HG03066 (cell line): ENCODE data around the gene TRIM23.
"Not testable (repeated sequence)": the region's sequence is repeated elsewhere in the genome, so short reads cannot be mapped to it uniquely, and the experiment has no call there.

Experiments used
- ATAC-seq: cut with Tn5 transposase; IDR thresholded peaks from one replicate; pipeline ENCODE4 v1.9.1; 2021; ENCODE audit warnings: low read depth; ENCODE audit not compliant: unreplicated experiment

TRIM23 gene

DNA sequence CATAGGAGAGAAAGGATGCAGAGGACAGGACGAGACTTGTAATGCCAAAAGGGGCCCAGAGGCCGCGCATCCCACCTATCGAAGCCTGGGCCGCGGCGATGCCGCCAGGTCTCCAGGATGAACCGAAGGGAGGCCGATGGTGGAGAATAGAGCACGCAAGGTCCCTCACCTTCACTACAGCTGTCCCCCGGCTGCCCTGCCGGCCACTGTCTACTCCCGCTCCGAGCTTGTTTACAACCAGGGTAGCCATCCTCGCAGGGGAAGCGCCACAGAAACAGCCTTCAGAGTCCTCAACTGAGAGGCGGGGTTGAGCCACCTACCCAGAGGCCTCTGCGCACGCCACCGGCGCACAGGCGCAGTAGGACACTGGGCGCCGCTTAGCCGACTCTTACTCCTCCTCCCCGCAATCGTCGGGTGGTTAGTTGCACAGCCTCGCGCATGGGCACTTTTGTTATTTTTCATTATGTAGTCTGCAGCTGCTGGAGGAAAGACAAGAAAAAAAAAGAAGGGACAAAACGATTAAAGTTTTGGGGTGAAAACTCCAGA is at the start of gene TRIM23:
Gene TRIM23 (minus strand): TSS at position 309 of the 546 bp plus-strand sequence. CDS start 59 bp downstream, at position 250.
- peak; percentile 95 for ATAC-seq

DNA sequence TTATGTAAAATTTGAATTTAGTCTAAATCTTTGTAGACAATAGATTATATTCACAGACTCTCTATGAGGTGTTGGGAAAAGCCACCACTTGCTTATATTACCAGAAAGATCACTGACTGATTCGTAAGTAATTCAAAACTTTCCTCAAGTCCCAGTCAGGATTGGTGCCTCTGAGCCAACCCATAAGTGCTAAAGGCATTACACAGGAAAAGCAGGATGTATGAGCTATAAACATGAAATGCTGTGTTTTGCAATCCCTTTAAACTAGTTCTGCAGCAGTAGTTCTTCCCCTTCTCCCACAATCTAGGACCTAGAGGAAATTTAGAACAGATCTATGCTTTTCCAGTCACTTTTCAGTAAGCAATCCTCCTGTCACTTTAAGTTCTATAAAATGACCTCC is 48.7 kb upstream of the TRIM23 start:
- ATAC-seq: no peak

DNA sequence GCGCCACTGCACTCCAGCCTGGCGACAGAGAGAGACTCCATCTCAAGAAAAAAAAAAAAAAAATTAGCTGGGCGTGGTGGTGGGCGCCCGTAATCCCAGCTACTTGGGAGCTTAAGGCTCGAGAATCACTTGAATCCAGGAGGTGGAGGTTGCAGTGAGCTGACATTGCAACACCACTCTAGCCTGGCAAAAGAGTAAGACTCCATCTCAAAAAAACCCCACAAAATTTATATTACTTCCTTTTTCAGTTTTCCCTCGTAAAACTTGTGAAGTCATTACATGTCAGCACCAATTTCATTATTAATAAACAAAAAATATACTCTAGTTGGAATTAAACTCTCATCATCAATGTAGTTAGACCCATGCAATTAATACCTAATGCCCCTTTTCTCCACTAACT is 44.6 kb upstream of the TRIM23 start:
- ATAC-seq: no peak

DNA sequence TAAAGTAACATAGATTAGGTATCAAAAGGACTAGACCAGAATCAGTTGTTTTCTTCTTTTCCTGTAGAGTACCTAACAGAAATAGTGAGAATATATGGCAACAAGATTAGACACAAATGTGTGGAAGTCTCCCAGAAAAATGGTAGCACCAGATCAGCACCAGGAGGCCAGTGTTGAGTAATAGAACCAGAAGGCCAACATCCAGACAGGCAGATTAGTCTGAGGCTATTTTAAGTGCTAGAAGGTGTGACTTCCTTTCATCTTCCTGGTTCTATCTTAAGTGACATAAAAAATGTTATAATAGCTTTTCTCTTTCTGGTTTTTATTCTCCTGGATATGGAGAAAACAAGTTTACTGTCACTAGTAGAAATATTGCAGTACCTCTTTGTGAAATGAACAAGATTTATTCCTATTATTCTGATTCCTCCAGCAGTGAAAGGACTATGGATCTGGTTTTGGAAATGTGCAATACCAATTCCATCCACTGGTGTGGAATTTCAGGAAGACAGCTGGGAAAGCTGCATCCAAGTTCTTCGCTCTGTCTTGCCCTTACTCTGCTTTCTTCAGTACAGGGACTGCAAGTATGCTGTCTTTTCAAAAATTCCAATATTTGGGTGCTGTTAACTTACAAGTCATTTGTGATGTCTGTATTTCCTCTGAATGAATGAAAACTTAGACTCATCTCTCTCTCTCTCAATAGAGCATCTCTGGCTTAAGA is 39.8 kb upstream of the TRIM23 start:
- no peak for ATAC-seq

DNA sequence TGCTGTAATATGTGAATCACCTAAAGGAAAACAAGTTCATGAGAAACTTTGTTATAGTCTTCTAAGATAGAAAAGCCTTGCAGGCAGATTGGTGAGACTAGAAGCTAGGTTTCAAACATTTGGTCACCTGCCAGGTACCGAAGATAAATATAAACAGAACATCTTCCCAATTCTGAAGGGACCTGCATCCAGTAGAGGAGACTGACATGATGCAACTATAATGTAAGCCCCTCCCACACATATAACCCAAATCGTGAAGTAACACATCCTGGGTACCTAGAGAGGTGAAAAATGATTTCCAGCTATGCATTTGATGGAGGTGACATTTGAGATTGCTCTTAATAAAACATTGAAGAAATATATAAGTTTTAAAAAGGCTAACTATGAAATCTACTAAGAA is 30.6 kb upstream of the TRIM23 start:
- ATAC-seq: no peak

DNA sequence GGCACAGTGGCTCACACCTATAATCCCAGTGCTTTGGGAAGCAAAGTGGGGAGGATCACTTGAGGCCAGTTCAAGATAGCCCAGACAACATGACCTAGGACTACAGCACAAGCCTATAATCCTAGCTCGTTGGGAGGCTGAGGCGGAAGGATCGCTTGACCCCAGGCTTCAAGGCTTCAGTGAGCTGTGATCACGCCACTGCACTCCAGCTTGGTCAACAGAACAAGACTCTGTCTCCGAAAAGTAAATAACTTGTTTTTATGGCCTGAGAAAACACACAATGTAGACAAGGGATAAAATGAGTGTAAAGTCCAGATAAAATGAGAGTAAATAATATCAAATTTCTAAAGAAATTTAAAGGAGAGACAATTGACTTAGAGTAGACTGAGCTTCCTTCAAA is 27.0 kb upstream of the TRIM23 start:
- no peak for ATAC-seq

DNA sequence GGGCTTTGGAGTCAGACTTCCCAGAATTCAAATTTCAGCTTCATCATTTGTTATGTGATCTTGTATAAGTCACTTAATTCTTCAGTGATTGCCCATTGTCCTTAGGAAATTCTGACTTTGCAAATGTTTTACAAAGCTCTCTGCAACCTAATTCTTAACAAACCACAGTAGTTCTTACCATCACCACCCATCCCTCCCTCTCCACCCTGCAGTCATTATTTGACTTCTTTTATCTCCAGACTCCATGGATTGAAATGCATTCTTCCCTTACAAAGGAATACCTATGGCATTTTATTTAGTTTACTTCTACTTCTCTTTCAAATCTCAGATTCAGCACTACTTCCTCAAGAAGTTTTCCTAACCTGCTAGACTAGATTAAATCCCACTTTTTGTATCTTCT is 23.8 kb upstream of the TRIM23 start:
- ATAC-seq: no peak

DNA sequence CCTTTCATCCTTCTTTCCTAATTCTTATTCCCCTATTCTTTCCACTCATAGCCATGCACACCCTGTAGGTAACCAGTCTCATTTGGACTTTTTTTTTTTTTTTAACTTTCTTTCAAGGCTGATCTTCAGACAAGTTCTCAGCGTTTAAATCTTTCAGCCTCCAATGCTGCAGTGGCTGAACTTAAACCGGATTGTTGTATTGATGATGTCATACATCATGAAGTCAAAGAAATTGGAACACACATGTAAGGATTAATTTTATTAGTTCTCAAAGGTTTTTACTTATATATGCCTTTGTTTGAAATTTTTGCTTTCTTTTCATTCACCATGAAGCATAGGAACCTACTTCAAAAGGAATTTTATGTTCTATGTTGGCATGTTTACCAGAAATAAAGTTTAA is 22.8 kb upstream of the TRIM23 start:
- ATAC-seq: no peak

DNA sequence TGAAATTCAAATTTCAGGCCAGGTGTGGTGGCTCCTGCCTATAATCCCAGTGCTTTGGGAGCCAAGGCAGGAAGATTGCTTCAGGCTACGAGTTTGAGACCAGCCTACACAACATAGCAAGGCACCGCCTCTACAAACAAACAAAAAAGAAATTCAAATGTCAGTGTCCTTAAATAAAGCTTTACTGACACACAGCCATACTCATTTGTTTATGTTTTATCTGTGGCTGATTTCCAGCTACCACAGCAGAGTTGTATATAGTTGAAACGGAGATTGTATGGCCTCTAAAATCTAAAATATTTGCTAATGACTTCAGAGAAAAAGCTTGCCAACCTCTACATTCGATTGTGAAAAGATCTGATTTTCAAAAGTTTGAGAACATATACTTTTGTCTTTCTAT is 16.1 kb upstream of the TRIM23 start:
- ATAC-seq: no peak

DNA sequence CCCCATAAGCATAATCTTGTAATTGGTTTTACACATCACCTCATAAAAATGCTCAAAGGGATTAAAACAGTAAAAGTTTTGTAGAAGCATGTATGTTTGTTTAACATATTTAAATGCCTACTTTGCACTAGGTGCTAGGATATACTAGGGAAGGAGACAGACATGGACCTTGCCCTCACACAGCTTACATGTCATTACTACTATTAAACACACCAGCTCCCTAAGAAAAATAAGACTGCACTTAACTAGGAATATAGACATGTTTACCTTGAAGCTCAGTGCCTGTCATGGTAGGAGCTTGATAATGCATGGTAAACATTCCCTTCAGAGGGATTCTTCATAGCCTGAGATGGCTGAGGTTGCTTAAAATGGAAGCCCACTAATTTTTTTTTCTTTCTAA is 6.8 kb upstream of the TRIM23 start:
- no peak for ATAC-seq

DNA sequence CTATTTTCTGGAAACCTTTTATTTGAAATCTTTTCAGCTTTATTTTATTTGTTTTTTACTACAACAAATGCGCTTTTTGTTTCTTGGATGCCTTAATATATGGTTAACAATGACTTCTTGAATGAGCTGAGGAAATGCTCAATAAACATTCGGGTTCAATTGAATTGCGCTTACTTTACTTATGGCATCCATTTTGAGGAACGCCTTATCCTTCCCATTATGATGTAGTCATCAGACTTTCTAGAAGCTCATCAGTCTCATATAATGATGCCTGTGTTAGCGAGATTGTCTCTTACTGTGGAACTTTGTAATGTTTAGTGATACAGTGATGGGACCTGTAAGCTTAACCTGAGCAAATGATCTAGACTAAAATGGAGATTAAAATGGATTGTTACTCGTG is 1.6 kb upstream of the TRIM23 start:
- no peak for ATAC-seq

DNA sequence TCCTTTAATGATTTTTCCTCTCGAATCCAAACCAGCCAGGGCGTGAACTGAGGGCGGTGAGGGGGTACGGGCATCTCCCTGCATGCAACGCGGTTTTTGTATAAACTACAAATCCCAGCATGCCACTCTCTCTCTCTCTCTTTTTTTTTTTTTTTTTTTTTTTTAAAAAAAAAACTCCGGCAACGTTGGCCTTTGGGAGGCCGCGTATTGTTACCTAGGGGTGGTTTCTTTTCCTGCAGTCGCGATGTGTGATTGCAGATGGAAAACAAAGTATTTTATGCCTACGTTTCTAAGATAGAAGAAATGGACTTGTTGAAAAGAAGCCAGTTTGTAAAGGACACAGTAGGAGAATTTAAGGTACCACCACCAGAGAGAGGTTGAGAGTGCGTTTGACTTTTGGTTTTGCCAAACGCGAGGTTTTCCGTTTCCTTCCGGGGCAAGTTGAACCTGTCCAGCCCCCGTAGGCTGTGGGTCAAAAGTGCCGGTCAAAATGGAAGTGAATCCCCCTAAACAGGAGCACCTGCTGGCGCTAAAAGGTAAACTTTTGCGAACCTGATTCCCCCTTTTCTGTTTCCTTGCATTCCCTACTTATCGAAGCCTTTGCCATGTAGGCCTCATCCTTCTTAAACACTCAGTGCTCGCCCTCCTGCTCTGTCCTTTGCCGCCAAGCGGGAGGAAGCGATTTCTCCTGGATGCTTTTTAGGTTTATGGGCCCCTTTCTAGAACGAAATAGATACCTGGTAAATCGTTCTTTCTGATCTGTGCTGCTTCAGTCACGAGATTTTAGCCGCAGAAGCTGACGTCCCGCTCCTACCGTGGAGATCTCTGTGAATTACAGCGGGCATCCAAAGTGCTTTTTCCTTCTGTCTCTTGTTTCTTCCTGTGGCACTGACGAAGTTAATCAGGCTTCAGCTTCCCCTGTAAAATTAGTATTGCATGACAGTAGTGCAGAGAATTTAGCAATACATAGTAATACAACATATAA is 730 bp upstream of the TRIM23 start, which contains the start of the genes SHLD3 and TRAPPC13:
Gene SHLD3 (plus strand): TSS at position 457 of the 985 bp plus-strand sequence. CDS start 4,561 bp downstream, outside the sequence.
Gene TRAPPC13 (plus strand): TSS at position 457 of the 985 bp plus-strand sequence. CDS start 34 bp downstream, at position 491.
- ATAC-seq: peak; percentile 74

DNA sequence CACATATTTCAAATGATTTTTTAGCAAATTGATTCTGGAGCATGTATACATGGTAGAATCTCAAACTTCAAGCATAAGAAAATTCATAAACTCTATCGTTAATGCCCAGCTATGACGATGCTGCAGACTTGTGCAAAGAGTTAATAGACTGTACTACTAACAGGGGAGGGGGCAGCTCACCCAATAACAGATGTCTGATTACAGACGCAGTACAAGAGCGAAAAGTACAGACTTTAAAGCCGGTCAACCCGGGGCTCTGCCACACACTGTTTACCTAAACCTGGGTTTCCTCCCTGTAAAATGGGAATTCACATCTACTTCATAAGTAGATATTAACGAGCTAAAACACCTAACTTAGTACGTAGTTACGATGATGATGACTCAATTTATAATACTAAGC is 651 bp downstream of the TRIM23 start:
- no peak for ATAC-seq

DNA sequence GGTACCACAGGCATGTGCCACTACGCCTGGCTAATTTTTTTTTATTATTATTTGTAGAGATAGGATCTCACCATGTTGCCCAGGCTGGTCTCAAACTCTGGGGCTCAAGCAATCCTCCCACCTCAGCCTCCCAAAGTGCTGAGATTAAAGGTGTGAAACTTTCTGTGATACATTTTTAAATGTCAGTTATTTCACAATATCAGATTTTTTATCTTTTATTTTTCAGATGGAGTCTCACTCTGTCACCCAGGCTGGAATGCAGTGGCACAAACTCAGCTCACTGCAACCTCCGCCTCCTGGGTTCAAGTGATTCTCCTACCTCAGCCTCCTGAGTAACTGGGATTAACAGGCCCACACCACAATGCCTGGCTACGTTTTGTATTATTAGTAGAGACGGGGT is 2.2 kb downstream of the TRIM23 start:
- not testable (repeated sequence) for ATAC-seq

DNA sequence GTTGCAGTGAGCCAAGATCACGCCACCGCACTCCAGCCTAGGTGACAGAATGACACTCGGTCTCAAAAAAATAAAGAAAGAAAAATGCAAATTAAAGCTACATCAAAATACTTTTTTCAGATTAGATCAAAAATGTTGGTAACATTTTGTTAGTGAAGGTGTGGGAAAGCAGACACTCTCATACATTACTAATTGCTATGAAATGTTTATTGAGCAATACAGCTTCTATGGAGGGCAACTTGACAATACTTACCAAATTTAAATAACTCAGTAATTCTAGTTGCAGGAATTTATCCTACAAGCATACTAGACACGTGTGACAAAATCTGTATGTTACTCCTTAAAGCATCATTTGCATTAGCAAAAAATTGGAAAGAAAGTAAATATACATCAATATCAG is 4.1 kb downstream of the TRIM23 start:
- ATAC-seq: no peak

DNA sequence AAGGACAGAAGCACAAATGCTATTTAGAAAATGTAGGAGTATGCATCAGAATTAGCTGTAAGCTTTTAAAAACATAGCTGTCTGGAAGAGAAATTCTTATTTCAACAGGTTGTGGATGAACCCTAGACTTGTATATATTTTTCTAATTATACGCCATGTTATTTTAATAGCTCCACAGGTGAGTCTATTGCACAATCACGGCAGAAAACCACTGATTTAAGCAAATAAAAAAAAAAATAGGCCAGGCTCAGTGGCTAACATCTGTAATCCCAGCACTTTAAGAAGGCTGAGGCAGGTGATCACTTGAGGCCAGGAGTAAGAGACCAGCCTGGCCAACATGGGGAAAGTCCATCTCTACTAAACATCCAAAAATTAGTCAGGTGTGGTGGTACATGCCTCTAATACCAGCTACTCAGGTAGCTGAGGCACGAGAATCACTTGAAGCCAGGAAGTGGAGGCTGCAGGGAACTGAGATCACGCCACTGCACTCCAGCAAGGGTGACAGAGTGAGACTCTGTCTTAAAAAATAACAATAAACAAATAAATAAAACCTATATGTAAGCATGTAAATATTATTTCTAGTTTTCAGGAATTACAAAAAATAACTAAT is 11.7 kb downstream of the TRIM23 start:
- ATAC-seq: no peak

DNA sequence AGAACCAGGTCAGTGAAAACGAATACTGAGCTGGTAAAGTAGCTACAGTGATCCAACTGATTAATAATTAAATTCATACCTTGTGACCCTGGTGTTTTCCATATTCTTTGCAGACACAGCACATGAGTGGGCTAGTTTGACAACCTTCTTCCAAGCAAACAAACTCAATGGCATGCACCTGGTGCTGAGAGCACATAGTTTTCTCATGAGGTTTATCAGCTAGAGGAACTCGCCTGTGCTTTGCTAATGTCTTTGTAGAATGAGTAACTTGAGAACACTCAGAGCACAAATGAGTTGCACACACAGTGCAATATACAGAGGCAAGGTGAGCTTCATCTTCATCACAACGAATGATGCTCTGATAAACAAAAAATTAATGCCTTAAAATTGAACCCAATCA is 12.6 kb downstream of the TRIM23 start:
- no peak for ATAC-seq

DNA sequence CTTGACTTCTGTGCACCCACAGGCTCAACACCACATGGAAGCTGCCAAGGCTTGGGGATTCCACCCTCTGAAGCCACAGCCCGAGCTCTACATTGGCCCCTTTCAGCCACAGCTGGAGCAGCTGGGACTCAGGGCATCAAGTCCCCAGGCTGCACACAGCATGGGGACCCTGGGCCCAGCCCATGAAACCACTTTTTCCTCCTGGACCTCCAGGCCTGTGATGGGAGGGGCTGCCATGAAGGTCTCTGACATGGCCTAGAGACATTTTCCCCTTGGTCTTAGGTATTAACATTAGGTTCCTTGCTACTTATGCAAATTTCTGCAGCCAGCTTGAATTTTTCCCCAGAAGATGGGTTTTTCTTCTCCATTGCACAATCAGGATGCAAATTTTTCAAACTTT is 22.4 kb downstream of the TRIM23 start:
- not testable (repeated sequence) for ATAC-seq

DNA sequence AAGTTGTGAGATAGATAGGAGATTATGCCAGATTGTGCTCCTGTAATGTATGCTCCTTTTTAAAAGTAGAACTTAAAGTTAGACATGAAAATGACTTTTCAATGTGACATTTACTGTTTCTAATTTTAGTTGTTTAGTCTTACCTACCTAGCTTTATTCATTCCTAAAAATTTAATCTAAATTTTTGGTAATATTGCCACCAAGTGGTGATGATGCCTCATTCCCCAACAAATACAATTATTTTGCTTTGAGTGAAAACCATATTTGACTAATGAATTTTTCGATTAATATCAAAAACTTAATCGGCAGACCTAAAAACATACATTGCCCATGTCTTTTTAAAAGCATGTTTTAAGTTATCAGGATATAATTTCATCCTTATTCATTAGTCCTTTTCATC is 35.4 kb downstream of the TRIM23 start:
- ATAC-seq: no peak

DNA sequence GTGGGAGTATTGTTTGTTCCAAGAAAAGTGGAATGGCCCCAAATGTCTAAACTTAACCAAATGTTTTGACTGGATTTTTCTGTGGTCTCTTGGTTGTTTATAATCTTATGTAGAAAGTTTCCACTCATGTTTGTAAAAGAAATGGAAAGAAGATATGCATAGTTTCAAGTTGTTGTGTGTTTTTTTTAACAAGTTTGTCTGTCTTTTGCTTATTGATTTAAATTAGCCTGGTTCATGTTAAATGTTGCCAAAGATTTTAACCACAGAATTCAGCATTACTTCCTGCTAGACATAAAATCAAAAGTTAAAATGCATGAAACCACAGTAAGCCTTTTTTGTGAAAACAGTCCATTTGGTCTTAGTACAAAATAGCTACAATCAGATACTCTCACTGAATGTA is 47.0 kb downstream of the TRIM23 start:
- no peak for ATAC-seq
